GM12892 (cell line): ENCODE results near the gene NPM1.
A peak's percentile ranks its signal among the peaks of the same experiment; 100 is the strongest.
"Not testable (repeated sequence)": the region's sequence is repeated elsewhere in the genome, so short reads cannot be mapped to it uniquely, and the experiment has no call there.

Experiments
- DNase-seq: peaks from one replicate; pipeline ENCODE4 v3.0.0; 2011; ENCODE audit not compliant: insufficient read length
- FAIRE-seq: peaks from 2 replicates; lab custom pipeline; 2011; peaks lifted over from hg19 to GRCh38; lab: Jason Lieb, UNC
- POLR2A ChIP-seq: IDR thresholded peaks from 2 replicates; pipeline ENCODE4 v1.6.1; 2011; ENCODE audit warnings: low read depth, low read length, control low read depth
- POLR2AphosphoS5 ChIP-seq: IDR thresholded peaks from 2 replicates; pipeline ENCODE4 v1.6.1; 2011; ENCODE audit warnings: low read depth, low read length, control low read depth
- TAF1 ChIP-seq: IDR thresholded peaks from 2 replicates; pipeline ENCODE4 v1.6.1; 2011; ENCODE audit warnings: low read depth, mild to moderate bottlenecking, control low read depth, low read length, borderline replicate concordance

Gene NPM1

GRCh38 chr5:171387970-171388815 lies 544 bp downstream of the NPM1 start:
- TF ChIP-seq TAF1 = peak; percentile 67; the same call in 1 of the 2 replicates
- peak; percentile 87 for TF ChIP-seq POLR2AphosphoS5
- TF ChIP-seq POLR2A = peak; percentile 71
- peak; percentile 58 for DNase-seq
- FAIRE-seq = peak; percentile 91

- DNase-seq (no peak), FAIRE-seq (no peak)
- no peak for TF ChIP-seq POLR2A
- TF ChIP-seq POLR2AphosphoS5 = peak; percentile 12; the same call in 1 of the 2 replicates
- TF ChIP-seq TAF1 = no peak
These were observed 1.1 kb downstream of the NPM1 start for GRCh38 chr5:171388816-171389168.

GRCh38 chr5:171390883-171391677 lies 3.4 kb downstream of the NPM1 start:
- no peak for TF ChIP-seq TAF1
- TF ChIP-seq POLR2AphosphoS5 = peak; percentile 58
- no peak for DNase-seq
- peak; percentile 76 for FAIRE-seq

- no peak for FAIRE-seq
- DNase-seq = no peak
- TF ChIP-seq POLR2A (peak; percentile 26; the same call in 1 of the 2 replicates), POLR2AphosphoS5 (peak; percentile 47; the same call in 1 of the 2 replicates), TAF1 (no peak)
These were observed 4.4 kb downstream of the NPM1 start for GRCh38 chr5:171391996-171392577.

- FAIRE-seq = no peak
These were observed 5.0 kb downstream of the NPM1 start for GRCh38 chr5:171392585-171393159.

GRCh38 chr5:171395042-171395441 lies 7.4 kb downstream of the NPM1 start:
- DNase-seq (no peak), FAIRE-seq (no peak)
- TF ChIP-seq POLR2A (no peak), TAF1 (no peak), POLR2AphosphoS5 (no peak)

More at GRCh38 chr5:171392585-171393159, 5.0 kb downstream of the NPM1 start:
- TF ChIP-seq TAF1 (no peak), POLR2AphosphoS5 (no peak), POLR2A (no peak)
- DNase-seq = no peak

GRCh38 chr5:171396583-171396982 lies 8.9 kb downstream of the NPM1 start:
- peak; percentile 10; the same call in 1 of the 2 replicates for TF ChIP-seq POLR2AphosphoS5
- not testable (repeated sequence) for DNase-seq, FAIRE-seq

GRCh38 chr5:171397190-171397589 lies 9.5 kb downstream of the NPM1 start:
- FAIRE-seq (no peak), DNase-seq (no peak)
- TF ChIP-seq POLR2AphosphoS5 (no peak), POLR2A (no peak), TAF1 (no peak)

GRCh38 chr5:171397599-171397998 lies 9.9 kb downstream of the NPM1 start:
- no peak for FAIRE-seq
- no peak for TF ChIP-seq TAF1
- TF ChIP-seq POLR2A = no peak; the same call in 1 of the 2 replicates
- TF ChIP-seq POLR2AphosphoS5 = no peak
- no peak for DNase-seq

GRCh38 chr5:171398660-171399059 lies 11.0 kb downstream of the NPM1 start:
- FAIRE-seq, DNase-seq: not testable (repeated sequence)

GRCh38 chr5:171400169-171400568 lies 12.5 kb downstream of the NPM1 start:
- DNase-seq (no peak), FAIRE-seq (no peak)
- no peak for TF ChIP-seq TAF1
- TF ChIP-seq POLR2AphosphoS5 = no peak
- no peak for TF ChIP-seq POLR2A
